Measurements from ENCODE around the gene FBXO46.
"Not testable (repeated sequence)": the region's sequence is repeated elsewhere in the genome, so short reads cannot be mapped to it uniquely, and the experiment has no call there.

FBXO46 gene

DNA sequence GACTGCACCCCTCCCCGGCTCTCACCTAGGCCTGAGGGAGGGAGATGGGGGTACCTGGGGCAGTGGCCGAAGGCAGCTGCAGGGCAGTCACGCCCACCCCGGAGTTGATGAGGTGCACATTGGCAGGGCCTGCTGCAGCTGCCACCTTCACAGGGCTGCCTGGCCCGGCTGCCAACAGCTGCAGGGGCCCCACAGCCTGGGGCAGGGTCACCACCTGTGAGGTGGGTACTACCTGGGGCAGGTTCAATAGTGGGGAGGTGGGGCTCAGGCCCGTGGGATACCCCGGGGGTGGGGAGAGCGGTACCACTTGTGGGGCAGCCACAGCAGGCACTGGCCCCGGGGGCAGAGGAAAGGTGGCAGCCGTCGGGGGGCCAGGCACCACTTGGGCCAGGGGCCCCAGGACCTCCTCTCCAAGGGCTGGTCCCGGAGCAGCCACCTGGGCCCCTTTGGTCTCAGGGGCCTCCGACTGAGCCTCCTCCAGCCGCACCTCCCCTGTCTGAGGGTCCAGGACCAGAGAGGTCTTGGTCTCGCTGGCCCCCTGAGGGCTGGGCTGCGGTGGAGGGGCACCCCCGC is 35.7 kb upstream of the FBXO46 start:
- no peak for DNase-seq (ENCODE audit: low read depth)

DNA sequence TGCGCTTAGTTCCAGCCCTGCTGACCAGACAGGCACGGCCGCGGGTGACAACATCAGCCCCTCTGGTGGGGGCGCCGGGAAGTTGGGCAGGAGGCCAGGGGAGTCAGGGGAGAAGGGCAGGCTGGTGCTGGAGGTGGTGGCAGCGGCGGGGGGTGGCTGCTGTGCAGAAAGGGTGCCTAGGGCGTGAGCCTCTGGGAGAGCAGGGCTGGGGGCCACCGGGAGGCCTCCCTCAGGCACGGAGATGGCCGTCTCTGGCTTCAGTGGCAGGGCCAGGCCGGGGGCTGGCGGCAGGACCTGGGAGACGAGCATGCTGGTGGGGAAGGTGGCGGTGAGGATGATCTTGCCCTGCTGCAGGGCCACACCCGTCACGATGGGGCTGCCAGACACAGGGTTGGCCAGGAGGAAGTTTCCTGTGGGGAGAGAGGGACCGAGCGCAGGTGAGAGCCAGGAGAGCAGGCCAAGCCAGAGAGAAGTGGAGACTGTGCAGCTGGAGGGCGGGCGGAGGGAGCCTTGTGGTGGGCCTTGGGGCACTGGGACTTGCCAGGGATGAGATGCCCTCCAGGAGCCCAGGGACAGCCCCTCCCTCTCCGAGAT is 35.1 kb upstream of the FBXO46 start:
- no peak for DNase-seq (ENCODE audit: low read depth)

DNA sequence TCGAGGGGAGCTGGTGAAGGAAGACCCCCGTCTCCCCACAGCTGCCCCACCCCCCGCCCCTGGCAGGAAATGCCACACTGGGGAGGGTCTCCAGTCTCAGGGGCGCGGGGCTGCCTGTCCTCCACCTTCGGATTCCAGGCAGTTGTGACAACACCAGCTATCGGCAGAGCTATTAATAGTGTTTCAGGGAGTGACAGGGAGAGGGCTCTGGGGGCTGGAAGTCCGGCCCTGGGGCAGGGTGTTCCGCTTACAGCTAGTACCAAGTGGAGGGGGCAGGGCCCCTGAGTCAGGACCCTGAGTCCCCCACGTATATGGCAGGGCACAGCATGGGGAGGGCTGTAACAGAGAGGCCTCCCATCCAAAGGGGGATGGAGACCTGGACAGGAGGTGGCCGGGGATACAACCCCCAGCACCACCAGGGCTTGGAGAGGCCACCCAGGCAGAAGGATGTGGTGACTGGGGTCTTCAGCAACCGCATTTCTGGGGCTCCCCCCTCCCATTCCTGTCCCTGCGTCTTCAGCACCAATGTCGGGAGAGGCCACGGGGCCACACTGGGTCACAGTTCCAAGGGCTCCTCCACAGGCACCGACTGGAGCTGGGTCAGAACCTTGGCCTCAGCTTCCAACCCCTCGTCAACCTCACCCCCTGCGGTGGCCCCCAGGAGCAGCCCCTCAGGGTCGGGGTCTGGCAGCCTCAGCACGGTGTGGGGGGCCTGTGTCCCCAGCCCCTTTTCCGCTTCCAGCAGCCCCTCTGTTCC is 34.4 kb upstream of the FBXO46 start:
- no peak for DNase-seq (ENCODE audit: low read depth)

DNA sequence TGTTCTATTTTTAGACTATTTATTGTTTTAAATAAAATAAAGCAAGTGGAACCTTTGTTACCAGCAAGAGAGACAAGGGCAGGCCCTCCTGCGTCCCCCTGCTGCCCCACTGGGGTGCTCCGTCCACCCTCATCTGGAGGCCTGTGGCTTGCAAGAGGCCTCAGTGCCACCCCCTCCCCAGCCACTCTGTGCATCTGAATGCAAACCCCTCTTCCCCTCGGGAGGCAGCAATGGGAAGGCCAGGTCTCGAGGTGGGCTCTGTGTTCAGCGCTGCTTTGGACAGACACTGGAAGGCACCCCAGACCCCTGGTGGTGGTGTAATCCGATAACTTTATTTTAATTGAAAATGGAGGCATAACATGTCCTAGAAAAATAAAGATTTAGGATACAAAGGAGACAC is 33.8 kb upstream of the FBXO46 start:
- DNase-seq (ENCODE audit: low read depth), result no peak

DNA sequence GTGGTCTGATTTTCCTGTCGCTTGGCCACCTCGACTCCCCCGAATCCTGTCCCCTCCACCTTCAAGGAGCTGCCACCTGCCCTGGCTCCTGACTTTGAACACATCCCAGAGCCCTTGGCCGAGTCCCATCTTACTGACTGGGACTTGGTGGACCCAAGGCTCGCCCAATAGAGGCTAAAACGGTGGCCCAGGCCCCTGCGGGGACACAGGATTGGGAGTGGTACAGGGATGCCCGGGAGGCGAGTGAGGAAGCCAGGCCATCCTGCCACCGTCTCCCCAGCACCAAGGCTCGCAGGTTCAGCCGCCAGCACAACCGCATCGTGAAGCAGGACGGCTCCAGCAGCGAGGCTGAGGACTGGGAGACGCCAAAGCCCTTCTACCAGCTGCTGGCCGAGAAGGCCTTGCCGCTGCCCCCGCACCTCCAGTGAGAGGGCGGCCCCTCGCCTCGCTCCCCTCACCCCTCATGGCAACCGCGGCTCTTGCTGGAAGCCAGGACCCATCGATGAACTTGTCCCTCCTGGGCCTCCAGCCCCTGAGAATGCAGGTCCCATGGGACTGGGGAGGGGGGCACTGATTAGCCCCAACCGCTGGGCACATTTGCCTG is 33.1 kb upstream of the FBXO46 start:
- no peak for DNase-seq (ENCODE audit: low read depth)

DNA sequence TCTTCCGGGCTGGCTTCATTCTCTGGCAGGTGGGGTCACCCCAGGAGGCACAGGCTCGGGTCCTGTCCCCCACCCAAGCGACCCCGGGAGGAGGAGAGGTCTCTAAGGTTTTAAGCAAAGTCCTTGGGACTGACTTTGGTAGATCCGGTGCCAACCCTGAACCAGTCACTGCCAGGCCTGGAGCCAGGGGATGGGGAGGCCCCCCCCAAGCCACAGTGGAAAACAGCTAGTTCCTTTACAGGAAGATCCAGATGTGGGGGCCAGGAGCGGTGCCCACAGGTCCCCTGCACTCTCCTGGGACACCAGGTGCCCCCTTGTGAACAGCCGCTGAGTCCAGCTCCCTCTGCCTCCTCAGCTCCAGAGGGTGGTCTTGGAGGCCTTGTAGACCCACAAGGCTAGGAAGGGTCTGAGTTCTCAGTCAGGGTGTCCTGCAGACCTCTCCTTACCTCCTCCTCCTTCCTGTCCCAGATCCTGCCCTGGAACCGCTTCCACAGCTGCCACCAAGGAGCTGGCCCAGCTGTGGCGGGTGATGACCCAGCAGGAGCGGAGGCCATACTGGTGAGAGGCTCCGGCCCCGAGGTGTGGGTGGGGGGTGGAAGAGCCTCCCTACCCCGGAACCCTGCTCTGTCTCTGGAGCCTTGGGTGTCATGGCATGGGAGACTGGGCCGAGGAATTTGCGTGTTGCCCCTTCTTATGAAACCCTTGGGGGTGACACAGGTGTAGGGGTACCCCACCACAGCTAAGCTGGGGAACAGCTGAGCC is 32.4 kb upstream of the FBXO46 start:
- DNase-seq (ENCODE audit: low read depth), result no peak

DNA sequence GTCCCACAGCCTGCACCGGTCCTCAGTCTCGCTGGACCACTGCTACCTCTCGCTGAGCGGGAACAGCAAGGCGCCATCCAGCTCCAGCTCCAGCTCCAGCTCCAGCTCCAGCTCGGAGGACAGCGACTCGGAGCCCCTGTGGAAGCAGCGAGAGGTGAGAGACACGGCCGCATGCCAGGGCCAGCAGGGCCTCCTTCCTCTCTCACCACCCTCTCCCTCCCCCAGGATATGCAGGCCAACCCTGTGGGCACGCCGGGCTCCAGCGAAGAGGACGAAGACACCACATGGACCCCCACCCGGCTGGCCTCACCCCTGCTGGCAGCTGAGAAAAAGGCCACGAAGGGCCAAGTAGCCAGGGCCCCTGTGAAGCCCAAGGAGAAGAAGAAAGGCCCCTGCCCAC is 31.0 kb upstream of the FBXO46 start:
- no peak for DNase-seq (ENCODE audit: low read depth)

DNA sequence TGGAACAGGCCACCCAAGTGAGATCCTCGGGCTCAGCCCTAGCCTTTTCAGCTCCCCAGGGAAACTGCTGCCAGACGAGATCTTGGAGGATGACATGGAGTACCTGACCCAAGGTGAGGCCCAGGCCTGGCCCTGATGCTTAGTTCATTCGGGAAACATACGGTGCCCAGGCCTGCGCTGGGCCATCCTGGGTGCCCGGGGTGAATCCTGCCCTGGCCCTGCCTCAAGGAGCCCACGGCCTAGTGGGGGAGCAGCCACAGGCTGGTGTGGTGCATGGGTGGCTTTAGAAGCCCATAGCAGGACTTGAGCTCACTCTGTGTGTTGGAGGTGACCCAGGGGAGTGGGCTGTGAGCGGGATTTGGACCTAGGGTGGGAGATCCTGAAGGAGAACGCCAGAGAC is 28.2 kb upstream of the FBXO46 start:
- DNase-seq (ENCODE audit: low read depth), result no peak

DNA sequence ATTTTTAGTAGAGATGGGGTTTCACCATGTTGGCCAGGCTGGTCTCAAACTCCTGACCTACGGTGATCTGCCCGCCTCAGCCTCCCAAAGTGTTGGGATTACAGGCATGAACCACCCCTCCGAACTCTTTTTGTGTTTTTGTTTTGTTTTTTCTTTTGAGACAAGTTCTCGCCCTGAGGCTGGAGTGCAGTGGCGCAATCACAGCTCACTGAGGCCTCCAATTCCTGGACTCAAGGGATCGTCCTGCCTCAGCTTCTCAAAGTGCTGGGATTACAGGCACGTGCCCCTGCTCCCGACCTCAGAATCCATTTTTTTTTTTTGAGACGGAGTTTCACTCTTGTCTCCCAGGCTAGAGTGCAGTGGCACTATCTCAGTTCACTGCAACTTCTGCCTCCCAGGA is 27.0 kb upstream of the FBXO46 start:
- DNase-seq (ENCODE audit: low read depth), result no peak

DNA sequence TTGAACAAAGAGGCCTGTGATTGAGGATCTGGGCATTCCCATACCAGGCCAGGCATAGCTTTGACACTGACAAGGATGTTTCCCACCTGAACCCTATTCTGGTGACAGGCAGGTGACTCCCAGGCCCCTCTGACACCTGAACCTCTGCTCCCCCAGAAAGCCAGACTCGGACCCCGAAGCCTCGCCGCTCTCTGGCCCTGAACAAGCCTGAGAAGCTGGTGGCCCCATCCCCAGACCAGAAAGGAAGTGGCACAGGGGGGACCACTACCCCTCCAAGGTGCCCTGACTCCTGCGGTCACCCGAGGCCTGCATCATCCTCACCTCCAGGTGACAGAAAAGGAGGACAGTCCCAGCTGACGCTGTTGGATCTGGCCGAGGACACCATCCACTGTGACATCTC is 23.6 kb upstream of the FBXO46 start:
- no peak for DNase-seq (ENCODE audit: low read depth)

DNA sequence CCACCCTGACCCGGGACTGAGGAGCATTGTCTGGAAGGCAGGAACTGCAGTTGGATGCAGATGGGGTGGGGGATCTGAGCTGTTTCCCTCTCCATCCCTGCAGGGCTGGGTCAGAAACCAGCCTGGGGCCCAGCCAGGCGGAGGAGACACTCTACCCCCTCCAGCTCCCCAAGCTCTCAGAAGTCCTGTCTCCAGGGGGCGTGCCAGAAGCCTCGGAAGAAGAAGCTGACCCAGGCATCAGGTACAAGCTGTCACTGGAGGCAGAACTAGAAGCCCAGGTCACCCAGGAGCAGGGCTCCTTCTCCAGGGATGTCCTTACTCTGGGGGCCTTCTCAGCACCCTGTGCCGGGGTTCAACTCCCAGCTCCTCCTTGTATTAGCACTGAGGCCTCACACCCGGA is 22.9 kb upstream of the FBXO46 start:
- DNase-seq (ENCODE audit: low read depth), result no peak

DNA sequence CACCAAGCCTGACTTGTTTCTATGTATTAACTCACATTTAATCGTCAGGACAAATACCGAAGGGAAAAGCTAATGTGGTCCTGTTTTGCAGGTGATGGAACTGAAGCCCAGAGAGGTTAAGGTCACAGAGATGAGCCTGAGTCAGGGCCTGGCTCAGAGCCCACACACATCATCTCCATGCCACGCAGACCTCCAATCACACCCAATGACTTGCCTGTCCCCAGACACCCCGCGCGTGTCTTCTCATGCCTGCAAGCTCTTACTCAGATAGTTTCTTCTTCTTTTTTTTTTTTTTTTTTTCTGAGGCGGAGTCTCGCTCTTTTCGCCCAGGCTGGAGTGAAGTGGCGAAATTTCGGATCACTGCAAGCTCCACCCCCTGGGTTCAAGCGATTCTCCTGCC is 21.9 kb upstream of the FBXO46 start:
- DNase-seq (ENCODE audit: low read depth), result no peak

DNA sequence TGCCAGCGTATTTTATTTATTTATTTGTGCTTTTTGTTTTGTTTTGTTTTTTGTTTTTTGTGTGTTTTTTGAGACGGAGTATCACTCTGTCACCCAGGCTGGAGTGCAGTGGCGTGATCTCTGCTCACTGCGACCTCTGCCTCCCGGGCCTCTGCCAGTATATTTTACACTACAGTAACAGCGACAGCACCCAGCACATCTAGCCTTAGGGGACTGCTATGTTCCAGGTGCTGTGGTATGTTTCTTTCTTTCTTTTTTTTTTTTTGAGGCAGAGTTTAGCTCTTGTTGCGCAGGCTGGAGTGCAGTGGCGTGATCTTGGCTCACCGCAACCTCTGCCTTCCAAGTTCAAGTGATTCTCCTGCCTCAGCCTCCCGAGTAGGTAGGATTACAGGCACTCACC is 20.8 kb upstream of the FBXO46 start:
- not testable (repeated sequence) for DNase-seq (ENCODE audit: low read depth)

DNA sequence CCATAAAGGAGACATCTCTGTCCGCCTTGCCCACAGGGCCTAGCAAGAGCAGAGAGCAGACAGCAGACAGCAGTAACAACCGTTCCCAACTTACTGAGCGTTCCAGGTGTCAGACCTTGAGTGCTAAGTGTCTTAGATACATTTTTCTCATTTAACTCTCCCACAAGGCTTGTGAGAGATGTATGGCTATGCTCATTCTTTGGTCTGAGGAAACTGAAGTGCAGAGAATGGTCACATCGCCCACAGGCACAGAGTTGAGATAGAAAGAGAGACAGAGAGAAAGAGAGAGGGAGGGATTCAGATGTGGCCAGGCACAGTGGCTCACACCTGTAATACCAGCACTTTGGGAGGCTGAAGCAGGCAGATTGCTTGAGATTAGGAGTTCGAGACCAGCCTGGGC is 16.8 kb upstream of the FBXO46 start:
- no peak for DNase-seq (ENCODE audit: low read depth)

DNA sequence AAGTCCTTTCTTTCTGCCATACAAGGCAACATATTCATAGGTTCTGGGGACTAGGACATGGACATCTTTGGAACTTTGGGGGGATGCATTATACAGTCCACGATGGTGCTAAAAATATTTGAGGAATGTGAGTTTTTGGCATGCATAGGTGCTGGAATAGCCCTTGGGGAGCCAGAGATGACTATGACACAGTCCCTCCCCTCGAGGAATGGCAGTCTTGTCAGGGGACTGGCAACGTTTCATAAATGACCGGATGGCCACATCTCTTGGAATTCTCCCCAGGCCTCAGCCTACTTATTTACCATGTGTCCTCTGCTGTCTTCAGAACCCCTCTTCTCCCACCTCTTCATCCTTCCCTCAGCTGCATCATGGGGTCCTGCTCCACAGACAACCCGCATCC is 16.2 kb upstream of the FBXO46 start:
- no peak for DNase-seq (ENCODE audit: low read depth)

DNA sequence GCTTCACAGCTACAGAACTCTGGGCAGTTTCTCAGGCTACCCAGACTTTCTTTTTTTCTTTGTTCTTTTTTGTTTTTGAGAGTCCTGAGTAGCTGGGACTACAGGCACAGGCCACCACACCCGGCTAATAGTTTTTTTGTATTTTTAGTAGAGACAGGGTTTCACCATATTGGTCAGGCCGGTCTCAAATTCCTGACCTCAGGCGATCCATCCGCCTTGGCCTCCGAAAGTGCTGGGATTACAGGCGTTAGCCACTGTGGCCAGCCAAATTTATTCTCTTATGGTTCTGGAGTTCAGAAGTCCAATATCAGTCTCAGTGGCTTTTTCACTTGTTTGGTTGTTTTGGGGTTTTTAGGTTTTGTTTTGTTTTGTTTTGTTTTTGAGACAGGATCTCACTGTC is 14.9 kb upstream of the FBXO46 start:
- DNase-seq (ENCODE audit: low read depth), result no peak

DNA sequence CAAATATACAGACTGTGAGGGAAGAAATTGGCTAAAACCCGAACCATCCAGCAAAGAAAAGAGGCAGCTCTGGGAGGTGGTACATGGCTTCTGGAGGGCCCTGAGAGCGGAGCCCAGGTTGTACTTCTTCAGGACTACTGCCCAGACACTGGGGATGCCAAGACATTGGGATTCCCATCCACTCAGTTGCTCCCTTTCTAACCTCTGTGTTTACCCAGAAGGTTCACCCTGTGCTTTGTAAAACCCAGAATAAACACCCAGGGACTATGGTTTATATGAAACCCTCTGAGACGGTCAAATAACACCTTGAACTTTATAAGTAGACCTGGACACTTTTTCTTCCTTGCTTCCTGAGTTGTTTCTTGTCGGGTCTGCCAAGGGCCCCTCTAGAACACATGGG is 12.3 kb upstream of the FBXO46 start:
- DNase-seq (ENCODE audit: low read depth), result no peak

DNA sequence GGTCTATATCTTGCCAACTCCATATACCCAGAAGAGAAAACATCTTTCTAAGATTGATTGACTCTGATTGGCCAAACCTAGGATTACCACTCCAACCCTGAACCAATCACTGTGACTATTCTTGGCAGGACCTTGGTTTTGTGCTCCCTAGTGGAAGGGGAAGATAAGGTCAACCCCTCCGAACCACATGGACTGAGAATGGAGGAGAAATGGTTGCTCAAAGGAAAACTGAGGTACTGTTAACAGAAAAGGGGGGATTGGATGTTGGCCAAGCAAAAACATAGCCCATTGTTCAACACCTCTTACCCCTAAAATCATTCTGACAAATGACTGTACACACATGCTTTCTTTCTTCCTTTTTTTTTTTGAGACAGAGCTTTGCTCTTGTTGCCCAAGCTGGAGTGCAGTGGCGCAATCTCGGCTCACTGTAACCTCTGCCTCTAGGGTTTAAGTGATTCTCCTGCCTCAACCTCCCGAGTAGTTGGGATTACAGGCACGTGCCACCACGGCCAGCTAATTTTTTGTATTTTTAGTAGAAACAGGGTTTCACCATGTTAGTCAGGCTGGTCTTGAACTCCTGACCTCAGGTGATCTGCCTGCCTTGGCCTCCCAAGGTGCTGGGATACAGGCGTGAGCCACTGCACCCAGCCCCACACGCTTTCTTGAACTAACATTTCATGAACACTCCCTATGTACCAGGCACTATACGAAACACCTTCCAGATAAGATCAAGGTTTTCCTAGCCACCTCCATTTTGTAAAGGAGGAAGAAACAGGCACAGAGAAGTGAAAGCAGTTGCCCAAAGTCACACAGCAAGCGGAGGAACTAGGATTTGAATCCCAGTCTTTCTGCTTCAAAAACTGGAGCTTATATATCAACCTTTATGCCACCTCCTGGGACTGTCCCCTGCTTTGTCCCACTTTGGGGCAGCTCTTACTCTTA is 9.1 kb upstream of the FBXO46 start:
- DNase-seq (ENCODE audit: low read depth), result no peak

DNA sequence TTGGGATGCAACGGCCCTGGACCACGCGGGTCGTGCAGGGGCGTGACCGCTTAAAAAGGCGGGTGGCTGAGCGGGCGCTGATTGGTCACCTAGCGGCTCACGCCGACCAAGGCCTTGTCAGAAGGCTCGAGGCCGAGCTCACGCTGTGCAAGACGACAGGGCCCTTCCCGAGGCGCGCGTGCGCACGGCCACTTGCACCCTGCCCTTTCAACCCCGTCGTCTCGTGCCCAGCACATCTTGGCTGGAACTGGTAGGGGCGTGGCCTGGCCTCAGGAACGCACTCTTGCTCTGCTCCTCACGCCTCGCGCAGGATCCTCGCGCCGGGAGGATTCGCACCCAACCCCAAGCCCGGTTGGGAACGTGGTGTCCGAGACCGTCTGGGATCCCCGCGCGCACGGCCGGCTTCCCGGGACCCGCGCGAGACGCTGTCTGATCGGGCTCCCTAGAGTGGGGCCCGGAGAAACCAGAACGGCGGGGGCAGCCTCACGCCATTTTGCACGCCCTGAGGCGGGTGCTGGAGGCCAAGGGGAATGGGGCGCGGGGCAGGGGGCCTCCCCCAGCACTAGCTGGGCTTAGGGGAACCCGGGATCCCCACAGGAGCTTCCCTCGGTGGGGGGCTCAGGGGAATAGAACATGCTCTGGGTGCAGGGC is 2.6 kb upstream of the FBXO46 start, which contains the start of gene MEIOSIN:
Gene MEIOSIN, plus strand, starts transcription at position 280 of the 651 bp plus-strand sequence. CDS start 1,938 bp downstream, outside the sequence.
- no peak for DNase-seq (ENCODE audit: low read depth)

DNA sequence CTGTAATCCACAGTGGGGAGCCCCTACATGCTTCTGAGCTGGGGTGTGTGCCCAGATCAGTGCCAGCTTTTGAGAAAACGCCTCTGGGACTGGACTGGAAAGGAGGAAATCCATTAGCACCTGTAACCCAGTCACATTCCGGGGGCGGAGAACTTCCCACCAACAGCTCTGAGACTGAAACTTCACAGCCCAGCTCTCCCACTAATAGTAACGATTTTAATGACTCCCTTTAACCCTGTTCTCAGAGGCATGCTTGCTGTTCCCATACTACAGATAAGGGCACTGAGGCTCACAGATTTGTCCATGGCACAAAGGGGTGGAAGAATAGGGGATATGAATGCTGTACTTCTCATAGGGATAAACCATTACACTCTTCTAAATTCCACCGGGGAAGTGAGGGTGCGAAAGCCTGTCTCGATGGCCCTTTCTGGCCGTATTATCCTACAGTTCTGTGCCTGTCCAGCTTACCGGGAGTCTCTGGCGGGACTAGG is 851 bp downstream of the FBXO46 start:
- DNase-seq (ENCODE audit: low read depth), result no peak

DNA sequence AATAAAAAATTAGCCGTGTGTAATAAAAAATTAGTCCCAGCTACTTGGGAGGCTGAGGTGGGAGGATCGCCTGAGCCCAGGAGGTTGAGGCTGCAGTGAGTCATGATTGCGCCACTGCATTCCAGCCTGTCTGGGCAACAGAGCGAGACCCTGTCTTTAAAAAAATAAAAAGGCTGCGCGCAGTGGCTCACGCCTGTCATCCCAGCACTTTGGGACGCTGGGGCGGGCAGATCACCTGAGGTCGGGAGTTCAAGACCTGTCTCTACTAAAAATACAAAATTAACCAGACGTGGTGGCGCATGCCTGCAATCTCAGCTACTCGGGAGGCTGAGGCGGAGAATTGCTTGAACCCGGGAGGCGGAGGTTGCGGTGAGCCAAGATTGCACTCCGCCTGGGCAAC is 2.0 kb downstream of the FBXO46 start:
- not testable (repeated sequence) for DNase-seq (ENCODE audit: low read depth)

All from stimulated activated CD8-positive, alpha-beta memory T cell treated with anti-CD3 and anti-CD28 coated beads, Interleukin-15, amount 100 ng/mL, for 24 hours (primary cell).